ENCODE results near the gene KCNQ5. TPM values are rescaled to one million over a fixed set of nuclear protein-coding genes. Genes with fewer than 3 reads are reported as not detected.

Gene KCNQ5
- total RNA-seq, 1 experiment from 2014 or later, result 0.07 TPM

DNA sequence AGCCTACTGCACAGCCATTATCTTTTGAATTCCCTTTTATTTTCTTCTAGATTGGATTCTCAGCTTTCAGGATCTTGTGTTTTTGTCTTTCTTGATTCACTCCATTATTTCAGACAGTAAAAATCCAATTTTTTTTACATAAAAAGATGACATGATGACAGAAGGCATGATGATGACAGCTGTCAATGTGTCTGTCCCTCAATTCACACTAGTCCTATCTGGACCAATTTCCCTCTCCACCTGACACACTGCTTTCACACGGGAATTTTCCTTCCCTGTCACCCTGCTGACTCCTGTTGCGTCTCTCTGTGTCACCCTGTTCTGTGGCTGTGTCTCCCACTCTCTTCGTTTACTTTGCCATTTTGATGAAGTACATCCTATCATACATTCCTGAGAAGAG is 529.9 kb downstream of the KCNQ5 start:
- H3K27ac Mint-ChIP-seq, result no peak overlapping the region
- Histone ChIP-seq H4K5ac (ENCODE audit: insufficient read length, low read depth, low read length) (no peak overlapping the region), H2BK20ac (ENCODE audit: low read depth, low read length, poor library complexity, severe bottlenecking) (no peak overlapping the region), H4K20me1 (ENCODE audit: control insufficient read depth, insufficient read depth, insufficient read length) (no peaks in the 10 kb centered on the region), H3K18ac (ENCODE audit: insufficient read length, low read depth, low read length) (no peak overlapping the region), H3K56ac (ENCODE audit: insufficient read length, low read depth, low read length) (no peak overlapping the region), H2AK5ac (ENCODE audit: insufficient read length, low read length) (no peak overlapping the region), H3K79me1 (ENCODE audit: insufficient read depth, low read depth, low read length, poor library complexity, severe bottlenecking) (no peaks in the 10 kb centered on the region), H3K4me2 (ENCODE audit: insufficient read depth, insufficient read length, low read length) (no peak overlapping the region), H3K4me1 (ENCODE audit: insufficient read depth, low read length) (no peaks in the 10 kb centered on the region), H4K8ac (replicated peaks; ENCODE audit: insufficient read length, low read depth, low read length) (no peak overlapping the region), H3K27ac (ENCODE audit: insufficient read length, low read depth, low read length) (no peak overlapping the region), H2BK15ac (ENCODE audit: low read depth, low read length) (no peak overlapping the region), H2AFZ (ENCODE audit: low read length) (no peak overlapping the region), H3K14ac (ENCODE audit: insufficient read depth, low read length) (no peak overlapping the region), H3K4ac (ENCODE audit: low read depth, low read length) (no peak overlapping the region), H4K91ac (ENCODE audit: insufficient read length, low read depth, low read length) (no peak overlapping the region), H3K27me3 (ENCODE audit: insufficient read depth, low read length) (no peaks in the 10 kb centered on the region), H3K23me2 (ENCODE audit: insufficient read length, low read depth, low read length, poor library complexity, severe bottlenecking) (no peaks in the 10 kb centered on the region), H3K9ac (ENCODE audit: extremely low read depth, insufficient read length, low read length) (no peak overlapping the region), H2BK120ac (ENCODE audit: low read depth, low read length, poor library complexity, severe bottlenecking) (no peak overlapping the region), H3T11ph (ENCODE audit: low read length) (no peak overlapping the region), H2BK5ac (ENCODE audit: insufficient read length, low read length) (no peak overlapping the region), H3K79me2 (ENCODE audit: insufficient read depth, low read length) (no peaks in the 10 kb centered on the region), H3K23ac (ENCODE audit: insufficient read length, low read depth, low read length) (no peak overlapping the region), H2BK12ac (ENCODE audit: insufficient read length, low read depth, low read length) (no peak overlapping the region), H3K9me3 (ENCODE audit: control insufficient read depth, low read depth, low read length) (no peaks in the 10 kb centered on the region)
- no peaks in the 10 kb centered on the region for H3K4me1 Mint-ChIP-seq
- no peak for DNase-seq
- TF ChIP-seq, protein P1, sequence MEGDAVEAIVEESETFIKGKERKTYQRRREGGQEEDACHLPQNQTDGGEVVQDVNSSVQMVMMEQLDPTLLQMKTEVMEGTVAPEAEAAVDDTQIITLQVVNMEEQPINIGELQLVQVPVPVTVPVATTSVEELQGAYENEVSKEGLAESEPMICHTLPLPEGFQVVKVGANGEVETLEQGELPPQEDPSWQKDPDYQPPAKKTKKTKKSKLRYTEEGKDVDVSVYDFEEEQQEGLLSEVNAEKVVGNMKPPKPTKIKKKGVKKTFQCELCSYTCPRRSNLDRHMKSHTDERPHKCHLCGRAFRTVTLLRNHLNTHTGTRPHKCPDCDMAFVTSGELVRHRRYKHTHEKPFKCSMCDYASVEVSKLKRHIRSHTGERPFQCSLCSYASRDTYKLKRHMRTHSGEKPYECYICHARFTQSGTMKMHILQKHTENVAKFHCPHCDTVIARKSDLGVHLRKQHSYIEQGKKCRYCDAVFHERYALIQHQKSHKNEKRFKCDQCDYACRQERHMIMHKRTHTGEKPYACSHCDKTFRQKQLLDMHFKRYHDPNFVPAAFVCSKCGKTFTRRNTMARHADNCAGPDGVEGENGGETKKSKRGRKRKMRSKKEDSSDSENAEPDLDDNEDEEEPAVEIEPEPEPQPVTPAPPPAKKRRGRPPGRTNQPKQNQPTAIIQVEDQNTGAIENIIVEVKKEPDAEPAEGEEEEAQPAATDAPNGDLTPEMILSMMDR (conservative IDR thresholded peaks at IDR 0.05), result no peak
- H3K9me3 Mint-ChIP-seq, result no peaks in the 10 kb centered on the region
- peaks cover 3% of the 10 kb centered on the region for H3K27me3 Mint-ChIP-seq (ENCODE audit: low read depth)
- H3K36me3 Mint-ChIP-seq (ENCODE audit: insufficient read depth in 1 of 3, low read depth in 3 of 3), result no peaks in the 10 kb centered on the region; a peak in 1 of 7 replicates
- WGBS (ENCODE audit: extremely low coverage, insufficient read length, low lambda C conversion rate), result no CpG with 5 or more reads among the region's 3 CpGs
- H3K4me3 Mint-ChIP-seq, result no peak overlapping the region

Measured in H9 (cell line).